Erythroblast (primary cell): ENCODE data around the gene PRXL2C.

ENCODE experiments used
- GATA1 ChIP-seq: IDR thresholded peaks from 2 replicates; pipeline ENCODE4 v1.6.1; 2011; ENCODE audit warnings: low read depth, mild to moderate bottlenecking, control low read depth, low read length, moderate library complexity
- POLR2A ChIP-seq: IDR thresholded peaks from 2 replicates; pipeline ENCODE4 v1.6.1; 2011; ENCODE audit warnings: mild to moderate bottlenecking, low read length

- no peak for TF ChIP-seq POLR2A
- no peak for TF ChIP-seq GATA1
Measured at GRCh38 chr9:96668868-96669534, 13.9 kb upstream of the PRXL2C start.
